Measurements from ENCODE around the gene ST8SIA4. TPM values are rescaled to one million over a fixed set of nuclear protein-coding genes. Genes with fewer than 3 reads are reported as not detected.

ST8SIA4 gene
- total and polyA plus RNA-seq, 4 donors: 0.35 to 4.1 (median 1.6) TPM

DNA sequence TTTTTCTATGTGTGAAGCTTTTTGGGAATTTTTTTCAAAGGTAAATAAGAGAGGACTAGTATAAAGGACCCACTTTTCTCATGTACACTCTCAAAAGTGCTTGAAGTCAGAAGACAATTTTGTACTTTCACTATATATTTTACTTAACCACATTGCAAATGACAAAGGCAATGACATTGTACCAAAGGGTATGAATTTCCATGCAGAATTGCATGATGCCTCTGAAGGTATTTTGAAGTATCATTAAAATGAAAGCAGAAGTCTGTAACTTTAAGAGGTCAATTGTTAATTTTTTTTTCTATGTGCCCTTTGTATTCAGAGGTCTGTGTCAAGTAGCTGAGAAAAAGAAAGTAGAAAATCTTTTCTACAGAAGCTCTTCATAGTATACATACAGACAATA, 84.7 kb downstream of the ST8SIA4 start:
- TF ChIP-seq, protein P1, sequence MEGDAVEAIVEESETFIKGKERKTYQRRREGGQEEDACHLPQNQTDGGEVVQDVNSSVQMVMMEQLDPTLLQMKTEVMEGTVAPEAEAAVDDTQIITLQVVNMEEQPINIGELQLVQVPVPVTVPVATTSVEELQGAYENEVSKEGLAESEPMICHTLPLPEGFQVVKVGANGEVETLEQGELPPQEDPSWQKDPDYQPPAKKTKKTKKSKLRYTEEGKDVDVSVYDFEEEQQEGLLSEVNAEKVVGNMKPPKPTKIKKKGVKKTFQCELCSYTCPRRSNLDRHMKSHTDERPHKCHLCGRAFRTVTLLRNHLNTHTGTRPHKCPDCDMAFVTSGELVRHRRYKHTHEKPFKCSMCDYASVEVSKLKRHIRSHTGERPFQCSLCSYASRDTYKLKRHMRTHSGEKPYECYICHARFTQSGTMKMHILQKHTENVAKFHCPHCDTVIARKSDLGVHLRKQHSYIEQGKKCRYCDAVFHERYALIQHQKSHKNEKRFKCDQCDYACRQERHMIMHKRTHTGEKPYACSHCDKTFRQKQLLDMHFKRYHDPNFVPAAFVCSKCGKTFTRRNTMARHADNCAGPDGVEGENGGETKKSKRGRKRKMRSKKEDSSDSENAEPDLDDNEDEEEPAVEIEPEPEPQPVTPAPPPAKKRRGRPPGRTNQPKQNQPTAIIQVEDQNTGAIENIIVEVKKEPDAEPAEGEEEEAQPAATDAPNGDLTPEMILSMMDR (IDR thresholded peaks at IDR 0.05; ENCODE audit: low read depth, low read length, missing input control): no peak
- Histone ChIP-seq H3K9me3 (ENCODE audit: control insufficient read depth in 4 of 4, low read length in 3 of 4) (no peaks in the 10 kb centered on the region), H3K27ac (ENCODE audit: low read depth in 1 of 2, low read length in 2 of 2) (no peak overlapping the region), H3K36me3 (ENCODE audit: control insufficient read depth in 4 of 4, insufficient read depth in 3 of 4, low read depth in 1 of 4, low read length in 3 of 4) (no peaks in the 10 kb centered on the region), H3K4me1 (ENCODE audit: control insufficient read depth in 4 of 4, insufficient read depth in 4 of 4, low read length in 3 of 4) (peaks cover 0 to 2% (median 0%) of the 10 kb centered on the region in 4 donors), H3K27me3 (ENCODE audit: control insufficient read depth in 4 of 4, insufficient read depth in 4 of 4, low read length in 3 of 4) (no peaks in the 10 kb centered on the region), H3K4me3 (ENCODE audit: low read depth in 1 of 3, low read length in 3 of 3) (no peak overlapping the region), H3K9ac (ENCODE audit: low read depth in 1 of 2, low read length in 2 of 2) (no peak overlapping the region)
- DNase-seq (ENCODE audit: low spot score): no peak

DNA sequence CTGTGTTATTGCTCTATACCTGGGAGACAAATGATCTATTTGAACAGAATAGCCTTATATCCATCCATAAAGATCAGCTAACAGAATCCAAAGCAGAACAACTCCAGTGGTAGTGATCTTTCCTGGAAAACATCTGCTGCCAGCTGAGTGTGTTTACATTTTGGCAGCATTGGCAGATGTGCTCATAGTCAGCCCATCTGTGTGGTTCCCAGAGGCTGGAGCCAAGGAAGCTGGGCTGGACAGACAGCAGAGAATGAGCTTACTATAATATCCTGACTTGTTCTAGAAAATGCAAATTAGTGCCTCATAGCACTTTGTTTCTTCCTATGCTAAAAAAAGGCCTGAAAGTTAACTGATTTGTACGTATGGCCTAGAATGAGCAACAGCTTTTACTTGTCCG, 99.7 kb downstream of the ST8SIA4 start:
- no peaks in the 10 kb centered on the region for H3K4me1 ChIP-seq (ENCODE audit: control insufficient read depth in 4 of 4, insufficient read depth in 4 of 4, low read length in 3 of 4)
- H3K36me3 ChIP-seq (ENCODE audit: control insufficient read depth in 4 of 4, insufficient read depth in 3 of 4, low read depth in 1 of 4, low read length in 3 of 4): no peaks in the 10 kb centered on the region
- 84% methylated on average over 2 of the region's 2 CpGs for WGBS
- H3K9me3 ChIP-seq (ENCODE audit: control insufficient read depth in 4 of 4, low read length in 3 of 4): no peaks in the 10 kb centered on the region
- H3K9ac ChIP-seq (ENCODE audit: low read depth in 1 of 2, low read length in 2 of 2): no peak overlapping the region
- TF ChIP-seq HNF4G (IDR thresholded peaks at IDR 0.05) (no peak), TAF1 (conservative IDR thresholded peaks at IDR 0.05) (no peak), RAD21 (IDR thresholded peaks at IDR 0.05) (no peak), JUND (IDR thresholded peaks at IDR 0.05) (no peak), YY1 (IDR thresholded peaks at IDR 0.05) (no peak), RXRA (IDR thresholded peaks at IDR 0.05) (no peak), HNF4A (conservative IDR thresholded peaks at IDR 0.05) (no peak), GABPA (IDR thresholded peaks at IDR 0.05 in 1 of 2, conservative IDR thresholded peaks at IDR 0.05 in 1 of 2) (no peak), FOXA2 (IDR thresholded peaks at IDR 0.05) (no peak), SP1 (IDR thresholded peaks at IDR 0.05) (no peak), EGR1 (IDR thresholded peaks at IDR 0.05; ENCODE audit: low read depth in 2 of 2) (no peak)
- TF ChIP-seq, protein P1 (IDR thresholded peaks at IDR 0.05; ENCODE audit: low read depth, low read length, missing input control): no peak
- TF ChIP-seq, protein P2, sequence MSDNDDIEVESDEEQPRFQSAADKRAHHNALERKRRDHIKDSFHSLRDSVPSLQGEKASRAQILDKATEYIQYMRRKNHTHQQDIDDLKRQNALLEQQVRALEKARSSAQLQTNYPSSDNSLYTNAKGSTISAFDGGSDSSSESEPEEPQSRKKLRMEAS (IDR thresholded peaks at IDR 0.05): no peak
- H3K27ac ChIP-seq (ENCODE audit: low read depth in 1 of 2, low read length in 2 of 2): no peak overlapping the region
- peaks cover 0 to 2% (median 0%) of the 10 kb centered on the region in 4 donors for H3K27me3 ChIP-seq (ENCODE audit: control insufficient read depth in 4 of 4, insufficient read depth in 4 of 4, low read length in 3 of 4)
- no peak overlapping the region for H3K4me3 ChIP-seq (ENCODE audit: low read depth in 1 of 3, low read length in 3 of 3)
- DNase-seq (ENCODE audit: low spot score): no peak

DNA sequence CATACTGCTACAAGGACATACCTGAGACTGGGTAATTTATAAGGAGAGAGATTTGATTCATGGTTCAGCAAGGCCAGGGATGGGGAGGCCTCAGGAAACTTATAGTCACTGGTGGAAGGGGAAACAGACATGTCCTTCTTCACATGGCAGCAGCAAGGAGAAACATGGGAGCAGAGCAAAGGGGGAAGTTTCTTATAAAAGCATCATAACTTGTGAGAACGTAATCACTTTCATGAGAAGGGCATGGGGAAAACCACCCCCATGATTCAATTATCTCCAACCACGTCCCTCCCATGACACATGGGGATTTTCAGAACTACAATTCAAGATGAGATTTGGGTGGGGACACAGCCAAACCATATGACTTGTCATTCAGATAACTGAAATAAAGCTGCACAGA, 100.9 kb downstream of the ST8SIA4 start:
- Histone ChIP-seq H3K4me1 (ENCODE audit: control insufficient read depth in 4 of 4, insufficient read depth in 4 of 4, low read length in 3 of 4) (no peaks in the 10 kb centered on the region), H3K27me3 (ENCODE audit: control insufficient read depth in 4 of 4, insufficient read depth in 4 of 4, low read length in 3 of 4) (peaks cover 0 to 2% (median 0%) of the 10 kb centered on the region in 4 donors), H3K36me3 (ENCODE audit: control insufficient read depth in 4 of 4, insufficient read depth in 3 of 4, low read depth in 1 of 4, low read length in 3 of 4) (no peaks in the 10 kb centered on the region), H3K4me3 (ENCODE audit: low read depth in 1 of 3, low read length in 3 of 3) (no peak overlapping the region), H3K9me3 (ENCODE audit: control insufficient read depth in 4 of 4, low read length in 3 of 4) (no peaks in the 10 kb centered on the region), H3K9ac (ENCODE audit: low read depth in 1 of 2, low read length in 2 of 2) (no peak overlapping the region), H3K27ac (ENCODE audit: low read depth in 1 of 2, low read length in 2 of 2) (no peak overlapping the region)
- WGBS: 61% methylated on average over 2 of the region's 2 CpGs
- DNase-seq (ENCODE audit: low spot score): no peak
- TF ChIP-seq TAF1 (conservative IDR thresholded peaks at IDR 0.05) (no peak), NR2F2 (IDR thresholded peaks at IDR 0.05) (no peak), YY1 (IDR thresholded peaks at IDR 0.05) (no peak), ZBTB33 (IDR thresholded peaks at IDR 0.05) (no peak), GABPA (IDR thresholded peaks at IDR 0.05 in 1 of 2, conservative IDR thresholded peaks at IDR 0.05 in 1 of 2) (no peak), ATF3 (IDR thresholded peaks at IDR 0.05) (no peak), RAD21 (IDR thresholded peaks at IDR 0.05) (no peak)
- TF ChIP-seq, protein P2 (IDR thresholded peaks at IDR 0.05): no peak

Data from liver (tissue), 9 donors.